Measurements from ENCODE around the gene ADAMTS13.
"Not testable (repeated sequence)": the region's sequence is repeated elsewhere in the genome, so short reads cannot be mapped to it uniquely, and the experiment has no call there.

ADAMTS13 gene

GRCh38 chr9:133423216-133423615 lies 1.0 kb downstream of the ADAMTS13 start:
- DNase-seq (ENCODE audit: low read depth in 1 of 2, low spot score in 1 of 2): no peak

DNA sequence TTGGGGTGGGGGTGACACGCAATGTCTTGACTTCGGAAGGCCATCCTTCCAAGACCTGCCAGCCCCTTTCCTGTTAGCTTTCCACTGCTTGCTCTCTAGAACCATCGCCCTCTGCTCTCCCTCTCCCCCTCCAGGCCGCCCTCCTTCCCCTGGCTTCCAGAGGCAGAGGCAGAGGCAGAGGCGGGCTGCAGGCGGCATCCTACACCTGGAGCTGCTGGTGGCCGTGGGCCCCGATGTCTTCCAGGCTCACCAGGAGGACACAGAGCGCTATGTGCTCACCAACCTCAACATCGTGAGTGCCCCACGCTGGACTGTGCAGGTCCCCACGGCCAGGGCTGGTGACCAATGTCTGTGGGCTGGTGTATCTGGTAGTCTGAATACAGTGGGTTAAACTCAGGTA lies 2.0 kb downstream of the ADAMTS13 start:
- no peak for DNase-seq (ENCODE audit: low read depth in 1 of 2, low spot score in 1 of 2)

- no peak for DNase-seq (ENCODE audit: low read depth in 1 of 2, low spot score in 1 of 2)
Measured at GRCh38 chr9:133425049-133425632, 3.0 kb downstream of the ADAMTS13 start.

DNA sequence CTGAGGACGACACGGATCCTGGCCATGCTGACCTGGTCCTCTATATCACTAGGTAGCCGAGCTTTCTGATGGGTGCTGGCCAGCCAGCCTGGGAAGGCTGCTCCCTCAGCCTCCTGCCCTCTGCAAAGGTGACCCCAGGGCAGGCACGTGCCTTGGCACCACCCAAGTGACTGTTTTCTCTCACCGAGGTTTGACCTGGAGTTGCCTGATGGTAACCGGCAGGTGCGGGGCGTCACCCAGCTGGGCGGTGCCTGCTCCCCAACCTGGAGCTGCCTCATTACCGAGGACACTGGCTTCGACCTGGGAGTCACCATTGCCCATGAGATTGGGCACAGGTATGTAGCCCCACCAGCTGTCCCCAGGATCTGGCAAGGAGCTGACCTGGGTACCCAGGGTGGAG lies 3.8 kb downstream of the ADAMTS13 start:
- DNase-seq (ENCODE audit: low read depth in 1 of 2, low spot score in 1 of 2): no peak

GRCh38 chr9:133427658-133428348 lies 5.6 kb downstream of the ADAMTS13 start:
- no peak for DNase-seq (ENCODE audit: low read depth in 1 of 2, low spot score in 1 of 2)

DNA sequence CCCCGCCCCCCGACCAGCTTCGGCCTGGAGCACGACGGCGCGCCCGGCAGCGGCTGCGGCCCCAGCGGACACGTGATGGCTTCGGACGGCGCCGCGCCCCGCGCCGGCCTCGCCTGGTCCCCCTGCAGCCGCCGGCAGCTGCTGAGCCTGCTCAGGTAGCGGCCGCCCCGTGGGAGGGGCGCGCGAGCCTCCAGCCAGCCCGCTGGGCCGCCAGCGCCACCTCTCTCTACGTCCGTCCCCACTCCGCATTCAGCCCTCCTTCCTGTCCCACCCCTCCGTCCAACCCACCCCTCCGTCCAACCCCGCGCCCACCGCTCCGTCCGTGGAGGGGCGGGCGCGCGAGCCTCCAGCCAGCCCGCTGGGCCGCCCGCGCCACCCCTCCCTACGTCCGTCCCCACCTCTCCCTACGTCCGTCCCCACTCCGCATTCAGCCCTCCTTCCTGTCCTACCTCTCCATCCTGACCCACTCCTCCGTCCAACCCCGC lies 6.5 kb downstream of the ADAMTS13 start:
- DNase-seq (ENCODE audit: low read depth in 1 of 2, low spot score in 1 of 2): no peak

DNA sequence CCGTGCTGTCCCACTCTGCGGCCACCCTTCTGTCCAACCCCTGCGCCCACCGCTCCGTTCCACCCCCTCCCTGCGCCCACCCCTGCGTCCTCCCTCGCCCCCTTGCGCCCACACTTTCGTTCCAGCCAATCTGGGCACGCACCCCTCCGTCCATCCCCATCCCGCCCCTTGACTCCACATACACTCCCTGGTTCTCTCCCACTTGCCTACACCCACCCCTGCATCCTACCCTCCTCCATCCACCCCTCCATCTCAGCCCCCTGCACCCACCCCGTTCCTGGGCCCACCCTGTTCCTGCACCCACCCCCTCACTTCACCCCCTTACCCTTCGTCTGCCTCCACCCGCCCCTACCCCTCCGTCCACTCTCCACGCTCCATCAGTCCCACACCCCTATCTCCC lies 7.0 kb downstream of the ADAMTS13 start:
- no peak for DNase-seq (ENCODE audit: low read depth in 1 of 2, low spot score in 1 of 2)

- DNase-seq (ENCODE audit: low read depth in 1 of 2, low spot score in 1 of 2): no peak
Measured at GRCh38 chr9:133429641-133430161, 7.5 kb downstream of the ADAMTS13 start.

DNA sequence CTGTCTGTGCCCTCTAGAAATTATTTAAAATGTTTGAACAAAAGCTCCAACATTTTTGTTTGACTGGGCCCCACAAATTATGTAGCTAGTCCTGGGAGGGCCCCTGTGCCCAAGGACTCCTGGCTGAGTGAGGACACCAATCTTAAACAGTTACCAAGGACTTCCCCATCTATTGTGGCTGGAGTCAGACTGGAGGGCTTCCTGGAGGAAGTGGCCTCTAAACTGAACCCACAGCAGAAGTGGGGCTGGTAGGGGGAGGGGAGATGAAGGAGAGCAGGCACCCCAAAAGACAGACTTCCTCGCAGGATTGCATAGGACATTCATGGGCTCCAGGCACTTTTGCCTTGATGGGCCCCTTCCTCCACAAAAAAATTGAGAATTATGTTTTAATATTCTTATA lies 8.1 kb downstream of the ADAMTS13 start:
- DNase-seq (ENCODE audit: low read depth in 1 of 2, low spot score in 1 of 2): no peak

DNA sequence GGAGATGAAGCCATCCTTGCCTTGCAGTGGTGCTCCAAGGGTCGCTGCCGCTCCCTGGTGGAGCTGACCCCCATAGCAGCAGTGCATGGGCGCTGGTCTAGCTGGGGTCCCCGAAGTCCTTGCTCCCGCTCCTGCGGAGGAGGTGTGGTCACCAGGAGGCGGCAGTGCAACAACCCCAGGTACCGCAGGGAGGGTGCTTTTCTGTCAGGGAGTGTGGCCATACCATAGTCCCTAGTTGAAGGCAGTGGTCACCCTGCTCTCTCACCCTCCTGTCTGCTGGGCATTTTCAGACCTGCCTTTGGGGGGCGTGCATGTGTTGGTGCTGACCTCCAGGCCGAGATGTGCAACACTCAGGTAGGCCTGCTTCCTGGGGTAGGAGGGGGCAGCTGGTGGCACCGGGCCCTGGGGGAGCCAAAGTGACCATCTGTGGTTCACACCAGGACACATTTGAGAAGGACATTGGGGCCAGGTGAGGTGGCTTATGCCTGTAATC lies 11.2 kb downstream of the ADAMTS13 start:
- DNase-seq (ENCODE audit: low read depth in 1 of 2, low spot score in 1 of 2): no peak

GRCh38 chr9:133436681-133437080 lies 14.5 kb downstream of the ADAMTS13 start:
- no peak for DNase-seq (ENCODE audit: low read depth in 1 of 2, low spot score in 1 of 2)

DNA sequence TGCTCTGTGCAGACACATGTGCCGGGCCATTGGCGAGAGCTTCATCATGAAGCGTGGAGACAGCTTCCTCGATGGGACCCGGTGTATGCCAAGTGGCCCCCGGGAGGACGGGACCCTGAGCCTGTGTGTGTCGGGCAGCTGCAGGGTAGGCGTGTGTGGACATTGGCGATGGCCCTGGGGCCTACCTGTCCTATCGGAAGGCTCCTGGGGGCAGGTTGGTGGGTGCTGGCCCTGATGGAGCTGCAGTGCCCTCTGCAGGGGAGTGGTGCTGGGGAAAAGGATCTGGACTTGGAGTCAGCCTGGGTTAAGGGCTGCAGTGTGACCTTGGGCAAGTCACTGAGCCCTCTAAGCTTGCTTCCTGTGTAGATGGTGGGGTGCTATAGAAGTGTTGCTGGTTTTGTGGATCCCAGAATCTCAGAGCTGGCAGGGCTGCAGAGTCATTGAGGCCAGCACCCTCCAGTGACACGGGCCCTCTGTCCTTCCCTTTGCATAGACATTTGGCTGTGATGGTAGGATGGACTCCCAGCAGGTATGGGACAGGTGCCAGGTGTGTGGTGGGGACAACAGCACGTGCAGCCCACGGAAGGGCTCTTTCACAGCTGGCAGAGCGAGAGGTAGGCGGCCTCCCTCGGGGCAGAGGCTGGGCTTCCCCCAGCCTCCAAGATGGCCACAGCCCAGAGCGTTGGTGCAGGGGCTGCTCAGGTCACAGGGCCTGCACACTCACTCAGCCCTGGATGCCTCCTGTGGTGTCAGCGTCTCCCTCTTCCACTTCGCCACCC lies 15.8 kb downstream of the ADAMTS13 start:
- no peak for DNase-seq (ENCODE audit: low read depth in 1 of 2, low spot score in 1 of 2)

DNA sequence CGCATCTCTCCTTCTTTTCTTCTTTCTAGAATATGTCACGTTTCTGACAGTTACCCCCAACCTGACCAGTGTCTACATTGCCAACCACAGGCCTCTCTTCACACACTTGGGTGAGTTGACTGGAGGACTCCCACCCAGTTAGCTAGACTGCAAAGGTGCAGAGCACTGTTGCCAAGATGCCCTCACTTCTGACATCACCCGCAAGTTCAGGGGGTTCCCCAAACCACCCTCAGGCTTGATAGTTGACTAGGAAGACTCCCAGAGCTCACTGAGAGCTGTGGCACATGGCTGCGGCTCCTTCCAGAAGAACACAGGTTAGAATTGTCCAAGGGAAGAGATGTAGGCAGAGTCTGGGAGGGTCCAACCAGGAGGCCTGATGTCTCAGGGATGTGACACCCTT lies 17.2 kb downstream of the ADAMTS13 start:
- no peak for DNase-seq (ENCODE audit: low read depth in 1 of 2, low spot score in 1 of 2)

GRCh38 chr9:133440874-133441273 lies 18.7 kb downstream of the ADAMTS13 start:
- DNase-seq (ENCODE audit: low read depth in 1 of 2, low spot score in 1 of 2): no peak

- DNase-seq (ENCODE audit: low read depth in 1 of 2, low spot score in 1 of 2): no peak
Measured at GRCh38 chr9:133441571-133441970, 19.4 kb downstream of the ADAMTS13 start.

GRCh38 chr9:133443248-133443647 lies 21.1 kb downstream of the ADAMTS13 start:
- no peak for DNase-seq (ENCODE audit: low read depth in 1 of 2, low spot score in 1 of 2)

- DNase-seq (ENCODE audit: low read depth in 1 of 2, low spot score in 1 of 2): no peak
Measured at GRCh38 chr9:133443982-133444381, 21.8 kb downstream of the ADAMTS13 start.

DNA sequence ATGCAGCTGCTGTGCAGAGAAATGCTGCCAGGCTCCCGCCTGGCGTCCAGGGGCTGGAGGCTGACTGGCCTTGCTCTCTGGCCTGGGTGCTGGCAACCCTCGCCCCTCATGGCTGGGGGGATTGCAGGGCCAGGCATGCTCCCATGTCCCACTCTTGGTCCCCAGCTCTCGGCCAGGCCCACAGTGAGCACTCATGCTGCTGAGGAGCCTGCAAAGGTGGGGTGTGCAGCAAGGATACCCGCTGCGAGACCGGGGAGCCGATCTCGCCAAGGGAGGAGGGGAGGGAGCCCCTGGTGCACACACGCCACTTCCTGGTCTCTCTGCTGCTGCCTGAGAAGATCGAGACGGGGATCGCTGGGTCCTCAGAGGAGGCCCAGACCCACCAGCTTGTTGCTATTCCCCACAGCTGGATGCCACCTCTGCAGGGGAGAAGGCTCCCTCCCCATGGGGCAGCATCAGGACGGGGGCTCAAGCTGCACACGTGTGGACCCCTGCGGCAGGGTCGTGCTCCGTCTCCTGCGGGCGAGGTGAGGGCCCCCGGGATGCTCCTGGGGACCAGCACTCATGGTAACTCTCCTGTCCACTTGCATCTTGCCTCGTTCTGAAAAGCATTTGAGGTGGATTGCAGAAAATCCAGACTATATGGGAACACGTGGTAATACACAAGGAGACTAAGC lies 23.3 kb downstream of the ADAMTS13 start:
- no peak for DNase-seq (ENCODE audit: low read depth in 1 of 2, low spot score in 1 of 2)

GRCh38 chr9:133448487-133448972 lies 26.4 kb downstream of the ADAMTS13 start:
- no peak for DNase-seq (ENCODE audit: low read depth in 1 of 2, low spot score in 1 of 2)

DNA sequence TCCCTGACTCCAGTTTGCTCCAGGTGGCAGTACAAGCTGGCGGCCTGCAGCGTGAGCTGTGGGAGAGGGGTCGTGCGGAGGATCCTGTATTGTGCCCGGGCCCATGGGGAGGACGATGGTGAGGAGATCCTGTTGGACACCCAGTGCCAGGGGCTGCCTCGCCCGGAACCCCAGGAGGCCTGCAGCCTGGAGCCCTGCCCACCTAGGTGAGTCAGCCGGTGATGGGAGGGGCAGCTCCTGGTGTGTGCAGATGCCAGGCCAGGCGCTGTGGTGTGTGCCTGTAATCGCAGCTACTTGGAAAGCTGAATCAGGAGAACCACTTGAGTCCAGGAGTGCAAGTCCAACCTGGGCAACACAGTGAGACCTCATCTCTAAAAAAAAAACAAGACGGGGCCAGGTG lies 27.6 kb downstream of the ADAMTS13 start:
- DNase-seq (ENCODE audit: low read depth in 1 of 2, low spot score in 1 of 2): no peak

DNA sequence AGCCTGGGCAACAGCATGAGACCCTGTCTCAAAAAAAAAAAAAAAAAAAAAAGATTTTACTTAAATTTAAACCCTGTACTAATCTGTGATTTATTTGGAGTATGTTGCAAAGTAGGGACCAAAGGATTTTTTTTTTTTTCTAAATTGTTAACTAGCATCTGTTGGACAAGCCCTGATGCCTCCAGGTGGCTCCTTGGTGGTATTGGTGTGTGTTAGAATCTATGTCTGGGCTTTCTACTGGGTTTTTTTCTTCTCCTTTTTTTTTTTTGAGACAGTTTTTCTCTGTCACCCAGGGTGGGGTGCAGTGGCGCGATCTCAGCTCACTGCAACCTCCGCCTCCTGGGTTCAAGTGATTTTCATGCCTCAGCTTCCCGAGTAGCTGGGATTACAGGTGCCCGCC lies 29.7 kb downstream of the ADAMTS13 start:
- not testable (repeated sequence) for DNase-seq (ENCODE audit: low read depth in 1 of 2, low spot score in 1 of 2)

Measured in stimulated activated CD4-positive, alpha-beta T cell treated with anti-CD3 and anti-CD28 coated beads, Interleukin-15, amount 100 ng/mL, for 1 hour (primary cell).